HG02981 (cell line): ENCODE data around the gene STK32A.

Source experiments
- ATAC-seq: cut with Tn5 transposase; IDR thresholded peaks from one replicate; pipeline ENCODE4 v1.9.1; 2021; ENCODE audit warnings: mild to moderate bottlenecking, moderate library complexity; ENCODE audit not compliant: unreplicated experiment

The STK32A gene

DNA sequence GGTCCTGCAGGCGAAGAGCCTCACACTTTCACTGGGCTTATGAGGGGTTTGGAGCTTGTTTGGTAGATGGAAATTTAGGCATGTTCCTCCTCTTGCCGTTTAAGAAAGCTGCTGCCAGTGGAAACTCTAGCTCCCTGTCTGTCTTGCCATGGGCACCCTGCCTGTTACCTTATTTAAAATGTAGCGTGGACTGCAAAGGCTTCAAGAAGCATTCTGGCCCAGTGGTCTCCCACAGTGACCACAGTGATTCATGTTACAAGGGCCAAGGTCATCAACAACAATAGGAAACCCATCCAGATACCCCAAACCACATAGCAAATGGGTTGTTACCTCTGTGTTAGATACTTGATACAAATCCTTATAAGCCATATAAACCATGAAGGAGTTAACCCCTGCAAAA is 178.4 kb downstream of the STK32A start:
- no peak for ATAC-seq

DNA sequence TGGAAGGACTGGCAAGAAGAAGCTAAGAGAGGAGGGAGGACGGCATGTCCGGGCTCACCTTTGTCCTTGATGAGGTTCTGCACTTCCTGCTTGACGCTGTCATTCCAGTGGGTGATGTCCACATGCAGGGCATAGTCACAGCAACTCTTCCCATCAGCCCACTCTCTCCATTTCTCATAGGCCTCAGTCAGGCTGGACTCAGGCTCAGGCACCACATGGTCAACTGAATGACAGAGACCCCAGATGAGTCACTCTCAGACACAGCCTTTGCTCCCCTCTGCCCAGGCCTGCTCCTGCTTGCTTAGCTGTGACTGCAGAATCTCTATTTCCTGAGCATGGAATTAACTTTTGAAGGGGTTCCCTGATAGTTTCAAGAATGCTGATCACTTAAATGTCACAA is 180.8 kb downstream of the STK32A start:
- no peak for ATAC-seq

DNA sequence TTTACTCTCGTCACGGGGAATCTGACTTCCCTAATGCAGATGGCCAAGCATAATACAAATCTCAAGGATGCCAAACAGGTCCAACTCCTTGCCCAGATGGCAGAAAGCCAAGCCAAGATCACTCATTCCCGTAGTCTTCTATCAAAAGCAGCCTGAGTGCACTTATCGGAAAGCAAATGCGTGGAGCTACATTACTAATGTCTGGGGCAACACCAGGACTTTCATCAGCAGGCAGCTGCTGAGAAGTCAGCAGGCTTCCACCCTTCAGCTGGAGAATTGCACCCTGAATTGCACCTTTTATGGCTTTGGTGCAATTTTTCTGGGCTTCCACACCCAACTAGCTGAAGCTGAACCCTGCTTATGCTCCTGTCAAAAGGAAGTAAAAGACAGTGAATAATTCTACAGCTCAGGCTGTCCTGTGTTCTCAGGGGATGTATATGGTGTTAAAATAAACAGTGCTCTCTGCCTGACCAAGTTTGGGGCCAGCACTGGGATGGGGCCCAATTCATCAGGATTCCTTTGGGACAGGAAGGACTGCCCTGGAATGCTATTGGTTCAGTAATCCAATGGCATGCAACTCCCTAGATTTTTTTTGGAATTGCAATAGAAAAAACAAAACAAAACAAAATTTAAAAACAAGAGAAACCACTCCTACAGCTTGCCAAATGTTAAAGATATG is 182.4 kb downstream of the STK32A start:
- ATAC-seq, result no peak

DNA sequence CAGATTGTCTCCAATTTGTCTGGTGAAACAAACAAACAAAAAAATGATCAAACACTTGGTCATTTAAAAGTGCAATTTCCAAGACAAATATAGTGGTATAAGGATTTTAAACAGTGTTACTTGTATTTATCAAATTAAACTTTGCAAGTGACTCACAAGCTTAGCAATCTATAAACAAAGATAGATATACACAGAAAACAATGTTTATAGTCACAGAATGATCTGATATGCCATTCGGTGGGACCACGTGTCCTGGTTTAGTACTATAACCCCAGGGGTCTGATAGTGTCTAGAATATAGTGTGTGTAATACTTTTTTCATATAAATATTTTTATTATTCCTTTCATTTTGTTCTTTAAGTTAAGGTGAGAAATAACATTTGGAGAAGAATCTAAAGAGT is 183.8 kb downstream of the STK32A start:
- ATAC-seq, result no peak

DNA sequence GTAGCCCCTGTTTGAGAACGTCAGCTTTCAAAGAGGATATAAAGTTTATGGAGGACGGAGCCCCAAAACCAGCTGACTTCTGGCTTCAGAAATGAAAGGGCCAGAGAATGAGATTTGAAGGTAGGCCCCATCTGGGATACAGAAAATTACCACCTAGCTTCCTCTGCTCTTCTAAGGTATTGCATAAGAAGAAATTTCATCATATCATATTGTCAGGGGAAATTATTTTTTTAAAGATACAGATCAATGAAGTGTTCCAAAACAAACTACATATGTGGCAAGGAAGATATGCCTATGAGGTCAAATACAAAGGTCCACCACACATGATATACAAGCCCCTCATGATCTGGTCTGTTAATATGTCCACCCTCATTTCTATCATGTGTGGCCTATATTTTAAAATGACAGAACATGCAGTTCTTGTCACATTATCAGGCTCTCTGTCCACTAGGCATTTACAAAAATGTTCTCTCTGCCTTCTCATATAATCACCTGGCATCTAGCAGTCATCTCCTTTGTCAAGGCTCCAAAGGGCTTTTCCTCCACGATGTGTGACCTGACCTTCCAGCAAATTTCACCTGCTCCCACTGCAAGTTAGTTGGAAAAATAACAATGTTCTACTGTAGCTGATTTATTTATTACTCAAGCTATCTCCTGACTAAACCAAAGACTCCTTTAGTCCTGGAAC is 192.0 kb downstream of the STK32A start:
- no peak for ATAC-seq

DNA sequence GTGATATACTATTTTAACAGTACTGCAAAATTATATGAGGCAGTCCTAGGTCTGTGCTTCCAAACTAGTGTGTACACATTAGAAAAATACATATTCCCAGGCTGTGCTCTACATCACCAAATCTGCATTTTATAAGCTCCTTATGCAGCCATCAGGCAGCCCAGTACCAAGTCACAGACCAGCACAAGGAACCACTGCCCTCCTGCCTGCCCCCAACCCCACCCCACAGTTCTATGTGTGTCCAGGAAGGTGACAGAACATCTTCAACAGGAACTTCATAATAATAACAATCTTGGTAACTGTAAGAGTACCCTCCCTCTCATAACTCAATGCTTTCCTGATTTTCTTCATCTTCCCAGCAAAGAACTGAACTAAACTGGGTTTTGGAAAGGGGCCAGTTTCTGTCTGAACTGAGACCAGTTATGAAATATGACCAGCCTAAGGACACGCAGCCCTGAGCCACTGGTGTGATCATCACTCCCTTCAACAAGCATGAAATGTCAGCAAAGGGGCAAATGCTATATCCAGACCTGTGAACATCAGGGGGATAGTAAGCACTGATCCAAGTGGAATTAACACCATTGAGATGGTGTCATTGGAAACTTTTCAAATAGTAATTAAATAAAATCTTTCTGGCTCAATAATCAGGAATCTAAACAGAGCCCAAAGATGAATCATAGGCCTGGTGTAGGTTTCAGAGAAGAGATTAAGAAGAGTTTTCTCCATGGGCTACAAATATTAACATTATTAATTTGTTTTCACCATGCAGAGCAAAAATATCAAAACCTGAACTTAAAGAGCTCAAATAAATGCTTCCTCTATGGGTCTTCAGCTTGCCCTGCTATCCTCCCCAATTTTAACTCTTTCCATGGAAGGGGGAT is 192.9 kb downstream of the STK32A start:
- no peak for ATAC-seq

DNA sequence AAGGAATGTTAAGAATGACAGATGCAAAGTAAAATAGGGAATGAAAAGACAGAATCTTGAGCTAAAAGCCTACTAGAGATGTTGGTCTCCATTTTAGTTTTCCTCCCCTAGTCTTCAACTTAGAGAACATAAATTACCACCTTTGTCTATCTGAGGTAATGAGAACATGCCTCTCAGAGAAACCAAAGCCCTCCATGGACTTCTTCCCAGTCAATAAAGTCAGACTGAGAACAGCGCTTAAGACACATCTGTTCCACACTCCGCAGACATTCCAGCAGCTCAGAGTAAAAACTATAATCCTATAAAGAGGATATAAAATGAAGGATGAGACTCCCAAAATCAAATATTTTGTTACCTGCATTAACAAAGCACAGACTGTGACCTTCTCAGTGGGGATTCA is 195.8 kb downstream of the STK32A start:
- ATAC-seq, result no peak

DNA sequence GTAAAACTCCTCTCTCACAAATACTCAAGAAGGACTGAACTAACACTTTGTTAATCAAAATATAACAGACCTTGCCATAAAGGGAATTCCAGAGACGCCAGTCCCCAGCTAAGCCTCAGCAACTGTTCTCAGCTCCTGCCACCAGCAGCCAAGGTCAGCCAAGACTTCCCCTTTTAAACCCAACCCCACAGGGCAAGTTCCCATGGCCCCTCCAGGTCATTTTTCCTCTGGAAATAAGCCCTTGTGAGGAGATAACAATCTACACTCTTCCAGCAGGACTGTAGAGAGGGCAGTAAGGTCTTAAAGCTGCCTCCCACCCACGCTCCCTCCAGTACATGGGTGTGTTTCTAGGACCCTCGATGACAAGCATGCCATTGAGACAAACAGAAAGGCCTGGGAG is 196.8 kb downstream of the STK32A start:
- no peak for ATAC-seq

DNA sequence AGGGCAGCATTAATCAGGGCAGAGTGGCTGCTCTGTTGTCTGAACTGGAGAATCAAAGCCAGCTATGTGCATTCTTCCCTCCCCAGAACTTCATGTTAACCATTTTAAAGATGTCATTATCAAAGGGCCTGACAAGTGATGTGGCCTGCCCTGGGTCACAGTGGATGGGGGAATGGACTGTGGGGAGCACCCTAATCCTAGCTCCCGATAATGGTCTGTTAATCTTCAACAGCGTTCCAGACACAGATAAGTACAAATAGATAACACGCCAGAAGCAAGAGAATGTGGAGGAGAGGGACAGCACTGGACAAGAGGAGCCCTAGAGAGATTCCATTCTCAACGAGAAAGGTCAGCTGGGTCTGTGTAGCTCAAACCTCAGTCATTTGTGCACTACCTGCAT is 197.5 kb downstream of the STK32A start:
- ATAC-seq, result no peak

DNA sequence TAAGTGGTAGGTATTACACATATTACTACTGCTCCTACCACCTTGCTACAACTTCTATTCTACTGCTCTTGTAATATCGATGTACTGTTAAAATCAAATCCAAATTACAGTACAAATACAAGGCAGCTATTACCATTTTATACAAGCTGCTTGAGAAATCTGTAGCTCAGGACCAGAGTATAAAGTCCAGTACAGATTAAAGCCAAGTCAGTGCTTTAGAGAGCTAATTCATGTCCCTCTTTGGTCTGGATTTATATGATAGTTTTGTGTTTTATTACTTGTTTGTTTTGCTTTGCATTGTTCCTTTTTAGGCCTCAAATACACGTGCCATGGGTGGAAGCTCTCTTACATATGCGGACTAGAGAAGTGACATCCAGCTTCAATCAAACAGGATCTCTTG is 199.2 kb downstream of the STK32A start:
- no peak for ATAC-seq

DNA sequence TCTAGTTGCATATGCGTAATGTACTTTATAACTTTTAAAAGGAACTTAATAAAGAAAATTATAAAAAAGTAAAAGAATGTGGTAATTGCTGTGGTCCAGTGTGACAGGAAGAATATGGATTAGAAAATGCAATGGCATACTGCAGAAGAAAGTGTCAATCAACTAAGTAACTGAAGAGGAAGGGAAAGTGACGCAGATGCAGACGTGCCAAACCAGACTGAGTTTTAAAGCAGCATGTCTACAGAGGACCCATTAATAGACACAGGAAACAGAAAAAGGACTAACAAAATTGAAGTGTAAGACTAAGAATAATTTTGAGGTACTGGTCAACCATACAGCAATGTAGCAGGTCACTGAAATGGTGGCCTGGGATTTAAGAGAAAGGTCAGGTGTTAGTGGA is 201.8 kb downstream of the STK32A start:
- ATAC-seq, result no peak

DNA sequence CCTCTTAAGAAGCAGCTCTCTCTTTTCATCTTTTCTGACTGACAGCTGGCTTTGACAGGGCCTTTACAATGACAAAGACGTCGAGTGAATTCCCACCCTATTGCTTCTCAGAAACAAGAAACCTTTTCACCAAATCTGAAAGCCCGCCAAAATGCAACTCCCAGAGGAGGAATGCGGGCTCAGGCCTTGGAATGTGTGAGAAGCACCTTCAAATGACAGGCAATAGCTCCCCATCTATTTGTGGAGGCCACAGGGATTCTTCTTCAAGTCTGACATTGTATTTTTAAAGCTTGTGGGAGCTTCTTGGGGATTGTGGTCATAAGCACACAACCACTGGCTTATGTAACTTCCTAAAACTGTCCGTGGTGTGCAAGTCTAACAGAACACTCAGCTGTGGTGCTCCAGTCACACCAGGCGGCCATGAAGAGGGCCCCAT is 202.4 kb downstream of the STK32A start:
- no peak for ATAC-seq
